GM11168 (cell line): ENCODE results near the gene RAB8A.
"Not testable (repeated sequence)": the region's sequence is repeated elsewhere in the genome, so short reads cannot be mapped to it uniquely, and the experiment has no call there.

ENCODE experiments used
- in situ Hi-C: fragments of 300-500 bp; cut with MboI; formaldehyde crosslinking; loops from one replicate; pipeline ENCODE4 v1.12.0; 2022; ENCODE audit warnings: low sequenced_read_pairs; ENCODE audit not compliant: unreplicated experiment

Gene RAB8A

DNA sequence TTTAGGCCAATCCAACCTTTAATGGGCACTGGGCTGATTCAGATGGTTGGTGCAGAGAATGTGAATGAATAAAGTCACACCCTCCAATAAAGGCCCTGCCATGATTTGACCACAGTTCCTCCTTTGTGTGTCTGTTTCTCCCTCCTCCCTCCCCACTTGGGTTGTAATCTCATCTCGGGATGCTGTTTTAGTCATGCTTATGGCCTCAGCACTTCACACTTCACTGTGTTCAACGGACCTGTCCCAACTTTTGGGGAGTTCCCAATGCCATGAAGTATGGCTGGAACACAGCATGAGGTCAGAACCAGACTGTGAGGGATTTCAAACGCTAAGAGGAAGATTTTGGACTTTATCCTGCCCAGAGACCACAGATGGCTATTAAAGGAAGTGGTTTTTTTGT lies 5.6 kb upstream of the RAB8A start:
- in situ Hi-C loops = no loop called here

DNA sequence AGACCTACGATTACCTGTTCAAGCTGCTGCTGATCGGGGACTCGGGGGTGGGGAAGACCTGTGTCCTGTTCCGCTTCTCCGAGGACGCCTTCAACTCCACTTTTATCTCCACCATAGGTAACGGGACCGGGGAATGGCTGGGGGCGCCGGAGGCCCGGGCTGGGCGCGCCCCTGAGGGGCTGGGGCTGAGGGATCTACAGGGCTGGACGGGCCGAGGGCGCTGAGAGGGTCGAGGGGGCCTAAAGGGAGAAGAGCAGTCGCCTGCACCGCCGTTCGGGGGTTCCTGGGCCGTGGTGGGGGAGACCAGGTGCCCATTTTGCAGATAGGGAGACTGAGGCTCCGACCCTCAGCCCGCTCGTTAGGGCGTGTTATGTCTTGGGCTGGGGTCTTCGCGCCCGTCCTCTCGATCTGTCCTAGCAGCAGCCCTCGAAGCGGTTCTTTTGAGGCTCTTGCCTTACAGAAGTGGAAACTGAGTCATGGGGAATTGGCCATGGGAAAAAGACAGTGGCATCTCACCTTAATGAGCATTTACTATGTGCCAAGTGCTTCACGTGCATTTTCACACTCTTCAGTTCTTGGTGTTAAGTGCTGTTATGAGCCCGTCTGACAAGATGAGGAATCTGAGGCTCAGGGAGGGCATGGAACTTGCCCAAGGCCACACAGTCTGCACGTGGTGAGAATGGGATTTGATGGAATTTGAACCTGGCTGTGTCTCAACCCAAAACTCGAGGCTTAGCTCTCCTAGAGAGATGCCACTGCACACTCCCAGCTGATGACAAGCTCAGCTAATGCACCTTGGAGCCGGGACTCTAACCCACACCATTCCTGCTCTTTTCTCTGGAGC lies 442 bp downstream of the RAB8A start:
- in situ Hi-C loops = no loop called here

DNA sequence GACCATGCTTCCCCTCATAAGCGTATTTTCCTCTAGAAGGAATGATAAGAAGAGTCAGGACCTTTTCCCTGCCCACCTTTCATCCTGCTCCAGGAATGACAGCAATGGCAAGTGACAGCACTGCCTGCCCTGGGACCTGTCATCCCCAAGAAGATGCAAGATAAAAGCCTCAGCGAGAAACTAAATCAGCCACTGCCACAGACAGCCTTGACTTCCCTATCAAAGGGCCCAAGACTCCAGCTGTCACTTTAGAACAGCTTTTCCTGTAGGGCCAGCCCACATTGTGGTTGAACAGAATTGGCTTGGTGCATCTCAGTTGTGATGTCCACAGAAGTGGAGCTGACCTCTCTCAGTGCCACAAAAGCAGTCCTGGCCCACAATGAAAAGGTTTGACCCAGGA lies 1.1 kb downstream of the RAB8A start:
- in situ Hi-C loops = no loop called here

DNA sequence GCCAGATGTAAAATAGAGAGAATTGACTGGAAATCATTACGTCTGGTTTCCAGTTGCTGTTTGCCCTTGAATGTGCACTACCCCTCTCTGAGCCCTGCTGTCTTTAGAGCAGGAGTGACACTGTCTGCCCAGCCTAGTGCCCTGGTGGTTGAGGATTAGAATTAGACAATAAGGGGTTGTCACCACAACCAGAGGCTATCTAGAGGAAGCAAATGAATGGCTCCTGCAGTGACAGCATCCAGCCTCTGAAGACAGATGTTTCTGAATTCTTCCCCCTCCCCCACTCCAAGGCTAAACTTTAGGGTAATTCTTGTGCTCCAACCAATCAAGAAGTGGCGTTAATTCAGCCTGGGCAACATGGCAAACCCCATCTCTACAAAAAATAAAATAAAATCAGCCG lies 2.0 kb downstream of the RAB8A start:
- in situ Hi-C loops = no loop called here

DNA sequence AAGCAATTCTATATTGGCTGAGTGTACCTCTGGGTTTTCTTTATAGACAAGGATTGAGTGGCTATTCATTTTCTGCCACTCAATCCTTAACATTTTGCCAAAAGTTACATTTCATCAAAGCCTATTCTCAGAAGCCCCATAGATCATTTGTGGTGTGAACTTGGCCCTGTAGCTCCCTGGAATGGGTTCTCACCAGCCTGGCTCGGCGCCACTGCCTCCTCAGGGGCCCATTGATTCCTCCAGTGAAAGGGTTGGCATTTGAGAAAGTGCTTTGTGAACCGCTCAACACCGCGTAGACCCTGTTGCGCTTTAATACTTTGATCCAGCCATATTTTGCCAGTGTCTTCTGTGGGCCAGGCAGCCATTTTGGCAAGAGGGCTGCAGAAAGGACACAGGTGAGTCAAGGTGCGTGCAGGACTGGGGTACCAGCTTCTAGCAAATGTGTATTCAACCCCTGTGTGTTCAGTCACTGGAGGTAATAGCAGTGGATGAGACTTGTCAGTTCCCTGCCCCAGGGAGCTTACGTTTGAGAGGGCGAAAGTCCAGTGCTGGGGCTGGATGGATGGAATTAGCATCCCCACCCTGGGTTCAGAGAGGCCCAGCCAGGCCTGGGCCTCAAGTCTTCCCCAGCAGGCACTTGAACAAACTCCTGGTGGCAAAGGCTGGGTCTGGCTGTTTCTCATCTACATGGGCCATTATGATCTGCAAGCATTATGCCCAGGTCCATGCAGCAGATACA lies 3.8 kb downstream of the RAB8A start:
- in situ Hi-C loops = no loop called here

DNA sequence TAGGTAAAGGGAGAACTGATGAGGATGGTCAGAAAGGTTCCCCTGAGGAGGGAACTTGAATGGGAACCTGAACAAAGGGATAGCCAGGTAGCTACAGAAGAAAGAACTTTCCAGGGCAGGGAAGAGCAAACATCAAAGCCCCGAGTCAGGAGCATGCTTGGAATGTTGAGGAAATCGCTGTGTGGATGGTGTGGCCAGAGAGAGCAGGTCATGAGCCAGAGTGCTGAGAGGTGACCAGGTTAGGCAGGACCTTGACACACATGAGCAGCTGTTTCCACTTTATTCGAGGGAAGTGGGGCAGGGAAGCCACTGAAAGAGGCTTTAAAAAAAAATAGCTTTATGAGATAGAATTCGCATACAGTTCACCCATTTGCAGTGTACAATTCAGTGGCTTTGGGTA lies 4.4 kb downstream of the RAB8A start:
- in situ Hi-C loops = no loop called here

DNA sequence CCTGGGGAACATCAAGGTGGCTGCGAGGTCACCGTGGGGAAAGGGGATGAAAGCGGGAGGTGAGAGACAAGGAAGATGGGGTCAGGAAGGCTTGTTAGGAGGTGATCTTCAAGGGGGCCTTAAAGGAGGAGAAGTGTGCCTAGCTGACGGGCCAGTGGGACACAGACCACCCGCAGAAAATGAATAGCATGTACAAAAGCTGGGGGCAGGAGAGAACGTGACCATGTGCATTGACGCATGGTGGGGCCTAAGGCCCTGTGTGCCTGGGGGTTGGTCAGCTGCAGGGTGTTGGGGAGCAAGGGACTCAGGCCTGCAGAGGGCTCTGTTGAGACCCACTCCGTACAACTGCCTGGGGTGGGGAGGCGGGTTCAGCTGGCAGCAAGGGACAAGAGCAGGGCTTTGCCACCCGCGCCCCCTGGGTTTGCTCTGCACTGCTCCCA lies 5.9 kb downstream of the RAB8A start:
- in situ Hi-C loops = no loop called here

DNA sequence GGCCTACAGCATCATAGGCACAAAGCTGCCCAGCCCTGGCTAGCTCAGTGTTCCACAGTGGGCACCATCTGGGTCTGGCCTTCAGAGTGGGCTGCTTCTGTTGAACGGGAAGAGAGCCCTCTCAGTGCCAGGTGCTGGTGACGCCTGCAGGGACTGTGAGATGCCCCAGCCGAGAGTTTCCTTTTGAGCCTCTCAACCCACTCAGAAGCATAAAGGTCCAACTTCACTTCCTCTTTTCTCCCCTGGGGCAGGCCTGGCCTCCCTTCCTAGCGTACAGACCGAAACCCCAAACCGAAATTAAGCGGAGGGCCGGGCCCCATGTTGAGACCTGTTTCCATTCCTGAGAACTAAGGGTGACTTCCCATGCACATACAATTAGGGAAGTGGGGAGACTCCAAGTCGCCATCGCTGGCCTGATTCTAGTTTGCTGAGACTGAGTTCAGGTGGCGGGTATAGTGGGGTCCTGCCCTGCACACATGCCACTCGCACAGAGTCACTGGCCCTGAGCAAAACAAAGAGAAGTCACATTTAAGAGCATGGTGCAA lies 6.9 kb downstream of the RAB8A start:
- in situ Hi-C loops = no loop called here

DNA sequence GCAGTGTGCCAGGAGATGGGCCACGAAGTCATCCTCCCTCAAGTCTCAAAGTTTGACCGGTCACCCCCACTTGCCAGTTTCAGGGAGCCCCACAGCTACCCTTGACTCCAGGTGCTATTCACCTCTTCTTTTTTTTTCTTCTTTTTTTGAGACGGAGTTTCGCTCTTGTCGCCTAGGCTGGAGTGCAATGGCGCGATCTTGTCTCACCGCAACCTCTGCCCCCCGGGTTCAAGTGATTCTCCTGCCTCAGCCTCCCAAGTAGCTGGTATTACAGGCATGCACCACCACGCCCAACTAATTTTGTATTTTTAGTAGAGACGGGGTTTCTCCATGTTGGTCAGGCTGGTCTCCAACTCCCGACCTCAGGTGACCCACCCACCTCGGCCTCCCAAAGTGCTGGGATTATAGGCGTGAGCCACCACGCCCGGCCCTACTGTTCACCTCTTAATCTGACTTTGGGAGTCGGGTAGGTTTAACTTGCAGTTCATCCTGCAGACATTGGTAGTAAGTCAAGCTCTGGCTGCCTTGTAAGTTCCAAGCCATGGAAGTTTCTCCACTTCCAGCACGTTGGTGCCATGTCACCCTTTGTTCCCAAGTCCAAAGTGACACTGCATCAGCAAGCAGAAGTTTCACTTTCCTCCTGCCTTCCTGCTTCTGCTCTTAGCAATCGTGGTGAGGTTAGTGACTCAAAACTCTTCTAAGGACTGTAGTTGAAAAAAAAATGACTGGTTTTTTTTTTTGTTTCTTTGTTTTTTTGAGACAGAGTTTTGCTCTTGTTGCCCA lies 7.6 kb downstream of the RAB8A start:
- in situ Hi-C loops = not testable (repeated sequence)

DNA sequence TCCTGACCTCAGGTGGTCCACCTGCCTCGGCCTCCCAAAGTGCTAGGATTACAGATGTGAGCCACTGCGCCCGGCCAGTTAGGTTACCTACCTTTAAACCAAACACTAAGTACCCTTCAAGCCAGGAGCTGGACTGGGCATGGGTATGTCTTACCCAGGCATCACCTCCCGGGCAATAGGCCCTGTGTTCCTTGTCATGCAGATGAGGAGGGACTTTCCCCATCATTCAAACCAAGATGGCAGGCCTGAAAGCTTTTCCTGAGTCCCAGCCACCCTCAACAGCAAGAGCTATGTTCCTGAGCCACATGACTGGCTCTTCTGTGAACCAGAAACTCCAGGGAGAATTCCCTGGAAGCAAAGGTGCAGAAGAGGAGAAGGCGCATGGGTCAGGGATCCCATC lies 9.5 kb downstream of the RAB8A start:
- in situ Hi-C loops = no loop called here

DNA sequence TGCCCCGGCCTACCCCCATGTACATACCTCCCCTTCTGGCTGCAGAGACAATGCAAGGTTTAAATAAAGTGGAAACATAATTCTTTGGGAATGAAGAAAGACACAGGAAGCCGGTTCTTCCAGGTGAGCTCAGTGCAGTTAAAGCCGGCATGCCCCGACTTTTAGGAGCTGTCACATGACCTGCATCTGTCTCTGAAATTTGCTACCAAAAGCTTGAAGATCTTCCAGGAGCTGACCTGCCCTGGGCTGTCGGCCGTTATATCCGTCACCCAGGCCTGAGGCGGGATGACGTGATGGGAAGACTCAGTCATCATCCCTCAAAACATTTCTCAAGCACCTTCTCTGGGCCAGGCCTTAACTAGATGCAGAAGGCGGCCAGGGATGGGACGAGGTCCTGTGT lies 10.3 kb downstream of the RAB8A start:
- in situ Hi-C loops = no loop called here

DNA sequence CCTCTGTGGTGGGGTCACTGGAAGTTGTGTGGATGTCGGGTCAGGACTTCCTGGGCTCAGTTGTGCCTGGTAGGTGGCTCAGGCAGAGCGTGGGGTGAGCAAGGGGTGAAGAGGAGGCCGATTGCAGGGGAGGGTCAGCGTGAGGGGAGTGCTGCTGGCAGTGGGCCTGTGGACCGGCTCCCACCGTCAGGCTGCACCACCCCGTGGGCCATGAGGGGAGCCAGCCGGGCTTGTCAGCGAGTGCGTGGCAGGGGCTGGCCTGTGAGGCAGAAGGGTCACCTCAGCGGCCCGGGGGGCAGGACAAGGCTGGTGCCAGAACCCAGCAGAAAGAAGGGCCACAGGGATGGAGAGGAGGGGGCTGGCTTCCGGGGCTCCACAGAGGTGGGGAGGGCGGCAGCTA lies 13.3 kb downstream of the RAB8A start:
- in situ Hi-C loops = no loop called here

DNA sequence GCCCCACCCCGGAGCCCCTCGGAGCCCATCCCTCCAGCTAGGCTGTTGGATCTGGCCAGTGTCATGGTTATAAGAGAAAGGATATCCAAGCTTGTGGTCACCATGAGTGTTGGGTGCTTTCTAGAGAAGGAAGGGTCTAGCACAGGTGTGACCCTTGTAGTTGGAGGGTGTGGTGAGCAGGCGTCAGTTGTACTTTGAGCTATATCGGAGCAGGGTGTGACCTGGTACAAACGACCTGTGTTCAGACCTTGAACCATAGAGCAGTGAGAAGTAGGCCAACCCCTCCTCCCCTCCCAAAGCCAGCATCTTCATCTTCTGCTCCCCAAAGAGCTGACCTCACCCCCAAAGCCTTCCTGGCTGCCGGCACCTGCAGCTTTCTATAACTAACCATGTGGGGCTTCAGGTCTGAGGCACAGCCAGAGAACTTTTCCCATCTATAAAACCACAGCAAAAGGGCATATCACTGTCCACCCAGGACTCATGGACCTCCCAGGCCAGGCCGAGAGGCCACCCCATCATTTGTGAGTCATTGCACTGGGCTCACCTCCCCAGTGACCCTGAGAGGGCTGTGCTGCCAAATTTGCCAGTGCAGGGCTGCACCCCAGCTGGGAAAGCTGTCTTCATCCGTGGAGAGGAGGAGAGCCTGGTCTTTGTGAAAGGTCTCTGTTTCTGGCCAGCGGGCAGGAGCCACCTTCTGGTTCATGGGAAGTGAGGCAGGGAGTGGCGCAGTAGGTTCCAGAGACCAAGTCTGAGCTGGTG lies 14.2 kb downstream of the RAB8A start:
- in situ Hi-C loops = no loop called here

DNA sequence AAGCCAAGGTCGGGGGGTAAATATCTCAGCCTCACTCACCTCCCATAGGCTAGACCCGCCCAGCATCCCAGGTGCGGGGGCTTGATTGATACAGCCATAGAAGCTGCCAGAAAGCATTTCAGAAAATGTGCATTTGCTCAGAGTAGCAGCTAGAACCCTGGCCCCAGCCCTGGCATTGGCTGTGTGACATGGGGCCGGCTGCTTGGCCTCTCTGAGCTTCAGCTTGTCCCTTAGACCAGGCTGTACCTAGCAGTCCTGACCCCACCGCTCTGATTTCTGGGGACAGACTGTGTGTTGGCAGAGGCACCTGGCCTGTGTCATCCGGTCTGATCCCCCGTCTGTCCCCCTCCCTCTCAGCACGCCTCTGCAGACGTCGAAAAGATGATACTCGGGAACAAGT lies 15.4 kb downstream of the RAB8A start:
- in situ Hi-C loops = no loop called here

DNA sequence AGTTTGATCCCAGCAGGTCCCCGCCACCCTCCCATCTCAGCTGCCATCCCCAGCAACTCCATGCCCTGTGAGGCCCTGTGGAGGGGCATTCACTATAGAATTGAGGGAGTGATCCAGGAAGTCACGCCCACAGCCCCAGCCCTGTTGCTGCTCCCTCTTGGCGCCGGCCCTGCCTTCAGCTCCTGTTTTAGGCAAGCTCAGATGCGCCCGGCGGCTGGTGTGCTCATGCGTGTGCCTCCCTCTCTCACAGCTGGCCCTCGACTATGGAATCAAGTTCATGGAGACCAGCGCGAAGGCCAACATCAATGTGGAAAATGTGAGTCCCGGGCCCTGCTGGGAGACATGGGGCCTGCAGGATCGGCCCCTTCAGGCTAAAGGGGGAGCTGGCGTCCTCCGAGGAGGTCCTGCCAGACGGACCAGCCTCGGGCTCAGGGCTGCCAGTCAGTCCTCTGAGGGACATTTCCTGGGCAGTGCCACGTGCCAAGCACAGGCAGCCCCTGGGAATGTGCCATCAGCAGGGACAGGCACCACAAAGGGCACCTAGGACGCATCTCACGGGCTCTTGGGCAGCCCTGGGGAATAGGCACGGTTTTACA lies 16.2 kb downstream of the RAB8A start:
- in situ Hi-C loops = no loop called here

DNA sequence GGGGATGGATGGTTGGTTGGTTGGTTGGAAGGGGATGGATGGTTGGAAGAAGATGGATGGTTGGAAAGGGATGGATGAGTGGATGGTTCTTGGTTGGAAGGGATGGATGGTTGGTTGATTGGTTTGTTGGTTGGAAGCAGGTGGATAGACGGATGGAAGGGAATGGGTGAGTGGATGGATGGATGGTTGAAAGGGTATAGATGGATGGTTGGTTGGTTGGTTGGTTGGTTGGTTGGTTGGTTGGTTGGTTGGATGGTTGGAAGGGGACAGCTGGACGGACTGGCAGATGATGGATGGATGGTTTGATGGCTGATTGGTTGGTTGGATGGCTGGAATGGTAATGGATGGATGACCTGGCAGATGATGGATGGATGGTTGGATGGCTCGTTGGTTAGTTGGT lies 20.0 kb downstream of the RAB8A start:
- in situ Hi-C loops = loop anchor here (5.0 kb wide), 1 partner anchor 51 kb away; no protein-coding TSS in a partner anchor

DNA sequence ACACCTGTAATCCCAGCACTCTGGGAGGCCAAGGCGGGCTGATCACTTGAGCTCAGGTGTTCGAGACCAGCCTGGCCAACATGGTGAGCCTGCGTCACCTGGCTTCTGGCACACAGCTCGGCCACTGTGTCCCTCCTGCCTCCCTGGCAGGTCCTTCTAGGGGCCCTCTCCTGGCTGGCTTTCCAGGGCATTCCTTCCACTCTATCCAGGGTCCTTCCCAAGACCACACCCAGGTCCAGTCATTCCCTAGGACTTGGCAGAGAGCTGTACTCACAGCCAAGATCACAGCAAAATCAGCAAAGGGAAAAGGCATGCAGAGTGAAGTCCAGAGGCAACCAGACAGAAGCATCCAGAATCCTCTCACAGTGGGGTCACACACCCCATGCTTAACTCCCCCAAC lies 22.1 kb downstream of the RAB8A start:
- in situ Hi-C loops = loop anchor here (5.0 kb wide), 1 partner anchor 48 kb away; no protein-coding TSS in a partner anchor

DNA sequence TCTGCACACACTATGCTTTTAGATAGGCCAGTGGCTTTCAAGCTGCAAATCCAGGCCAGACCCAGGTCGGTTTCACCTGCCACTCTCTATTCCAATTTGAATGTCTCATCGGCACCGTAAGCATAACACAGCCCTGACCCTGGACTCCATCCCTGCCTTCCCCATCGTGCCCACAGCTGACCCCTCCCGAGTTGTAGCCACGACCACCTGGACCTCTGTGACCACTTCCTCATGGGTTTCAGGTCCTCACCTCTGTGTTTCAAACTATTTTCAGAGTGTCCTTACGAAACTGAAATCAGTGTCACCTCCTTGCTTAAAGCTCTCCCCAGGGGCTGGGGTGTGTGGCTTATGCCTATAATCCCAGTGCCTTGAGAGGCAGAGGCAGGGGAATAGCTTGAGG lies 22.8 kb downstream of the RAB8A start:
- in situ Hi-C loops = loop anchor here (5.0 kb wide), 1 partner anchor 48 kb away; no protein-coding TSS in a partner anchor

DNA sequence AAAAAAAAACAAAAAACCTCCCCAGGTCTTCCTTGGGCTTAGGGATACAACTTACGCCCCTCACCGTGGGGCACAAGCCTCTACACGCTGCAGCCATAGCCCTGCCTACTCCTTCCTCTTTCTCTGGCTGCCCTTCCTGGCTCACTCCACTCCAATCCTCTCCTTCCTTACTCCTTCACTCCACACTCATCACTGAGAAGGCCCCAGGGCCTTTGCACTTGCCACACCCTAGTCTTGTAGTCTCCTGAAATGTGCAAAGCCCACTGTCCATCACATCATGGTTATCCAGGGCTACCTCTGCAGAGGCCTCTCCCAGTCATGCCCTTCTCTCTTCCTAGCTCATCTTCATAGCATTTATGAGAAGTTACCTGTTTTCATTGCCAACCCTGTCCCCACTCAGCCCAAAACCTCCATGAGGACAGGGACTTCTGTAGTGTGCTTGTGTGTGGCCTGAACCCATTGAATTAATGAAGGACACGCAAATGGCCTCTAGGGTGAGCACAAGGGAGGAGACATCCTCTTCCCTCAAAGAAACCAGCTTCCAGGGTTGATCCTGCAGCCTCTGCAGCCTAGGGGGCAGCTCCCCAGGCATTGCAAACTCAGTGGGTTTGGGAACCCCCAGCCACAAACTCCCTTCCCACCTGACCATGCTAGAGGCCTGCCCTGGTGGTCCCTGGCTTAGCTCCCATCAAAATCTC lies 23.9 kb downstream of the RAB8A start:
- in situ Hi-C loops = no loop called here
